Neural cell (in vitro differentiated cells): Measurements from ENCODE around the gene MAGEF1. TPM values are rescaled to one million over a fixed set of nuclear protein-coding genes. Genes with fewer than 3 reads are reported as not detected.

Experiments used
- H2AFZ ChIP-seq: fragments of 200-600, 300-800 bp; sonication (generic), shearing (Covaris generic); 2 replicates; pipeline ENCODE4 v1.6.0; 2014; ENCODE audit warnings: low read depth, mild to moderate bottlenecking, antibody characterized with exemption, low read length, moderate library complexity
- H3F3A ChIP-seq: fragments of 200-600 bp; shearing (Covaris generic); 2 replicates; pipeline ENCODE4 v1.6.1; 2016; ENCODE audit warnings: mild to moderate bottlenecking, moderate library complexity, mixed read lengths, antibody characterized with exemption, low read length; ENCODE audit not compliant: insufficient read depth, poor library complexity, severe bottlenecking
- H3K27ac ChIP-seq: fragments of 200-600, 300-800 bp; sonication (generic), shearing (Covaris generic); 2 replicates; pipeline ENCODE4 v1.5.1; 2014; ENCODE audit warnings: mild to moderate bottlenecking, low read length, moderate library complexity
- H3K27me3 ChIP-seq: fragments of 300-800, 200-600 bp; sonication (generic), shearing (Covaris generic); 2 replicates; pipeline ENCODE4 v1.6.0; 2014; ENCODE audit warnings: mild to moderate bottlenecking, low read depth, low read length, moderate library complexity; ENCODE audit not compliant: insufficient read depth
- H3K36me3 ChIP-seq: fragments of 300-800, 200-600 bp; sonication (generic), shearing (Covaris generic); 2 replicates; pipeline ENCODE4 v1.5.1; 2014; ENCODE audit warnings: mild to moderate bottlenecking, antibody characterized with exemption, low read length, moderate library complexity; ENCODE audit not compliant: insufficient read depth
- H3K4me2 ChIP-seq: fragments of 300-800, 200-600 bp; sonication (generic), shearing (Covaris generic); 2 replicates; pipeline ENCODE4 v1.6.0; 2014; ENCODE audit warnings: mild to moderate bottlenecking, low read length
- H3K4me3 ChIP-seq: fragments of 300-800, 200-600 bp; sonication (generic), shearing (Covaris generic); 2 replicates; pipeline ENCODE4 v1.5.1; 2014; ENCODE audit warnings: mild to moderate bottlenecking, low read length, moderate library complexity
- H3K79me2 ChIP-seq: fragments of 200-600 bp; shearing (Covaris generic); replicated peaks from 2 replicates; pipeline ENCODE4 v1.6.0; 2014; ENCODE audit warnings: mild to moderate bottlenecking, low read length, moderate library complexity; ENCODE audit not compliant: insufficient read depth
- H3K9ac ChIP-seq: fragments of 300-800, 200-600 bp; sonication (generic), shearing (Covaris generic); 2 replicates; pipeline ENCODE4 v1.6.1; 2016; ENCODE audit warnings: mild to moderate bottlenecking, low read length, mixed read lengths
- H3K9me2 ChIP-seq: fragments of 200-600 bp; shearing (Covaris generic); 2 replicates; pipeline ENCODE4 v1.6.1; 2016; ENCODE audit warnings: mild to moderate bottlenecking, low read length, mixed read lengths; ENCODE audit not compliant: insufficient read depth
- H3K9me3 ChIP-seq: fragments of 200-600, 300-800 bp; sonication (generic), shearing (Covaris generic); 2 replicates; pipeline ENCODE4 v1.6.1; 2016; ENCODE audit warnings: mild to moderate bottlenecking, mixed run types, low read length, moderate library complexity, mixed read lengths
- H4K20me1 ChIP-seq: fragments of 200-600 bp; shearing (Covaris generic); 2 replicates; pipeline ENCODE4 v1.6.1; 2016; ENCODE audit warnings: mild to moderate bottlenecking, mixed run types; ENCODE audit not compliant: insufficient read depth
- EP300 ChIP-seq: fragments of 450-650 bp; conservative IDR thresholded peaks from 2 replicates; pipeline ENCODE4 v1.6.1; 2014; ENCODE audit warnings: antibody characterized with exemption, mild to moderate bottlenecking, moderate library complexity; ENCODE audit not compliant: poor library complexity, severe bottlenecking
- EZH2 ChIP-seq: fragments of 200-600, 300-800 bp; shearing (Covaris generic), sonication (generic); IDR thresholded peaks from 2 replicates; pipeline ENCODE4 v1.6.1; 2014; ENCODE audit warnings: antibody characterized with exemption, low read length, borderline replicate concordance, mild to moderate bottlenecking; ENCODE audit not compliant: insufficient read depth, poor library complexity, severe bottlenecking
- MXI1 ChIP-seq: fragments of 450-650 bp; conservative IDR thresholded peaks from 2 replicates; pipeline ENCODE4 v1.6.1; 2014; ENCODE audit warnings: antibody characterized with exemption, mild to moderate bottlenecking; ENCODE audit not compliant: poor library complexity, severe bottlenecking
- POLR2AphosphoS5 ChIP-seq: IDR thresholded peaks from 2 replicates; pipeline ENCODE4 v1.6.1; 2012
- RAD21 ChIP-seq: fragments of 450-650 bp; conservative IDR thresholded peaks from 2 replicates; pipeline ENCODE4 v1.6.1; 2014; ENCODE audit warnings: antibody characterized with exemption, mild to moderate bottlenecking, moderate library complexity
- REST ChIP-seq: IDR thresholded peaks from 2 replicates; pipeline ENCODE4 v1.6.1; 2012; ENCODE audit warnings: borderline replicate concordance
- SMC3 ChIP-seq: fragments of 450-650 bp; conservative IDR thresholded peaks from 2 replicates; pipeline ENCODE4 v1.6.1; 2014; ENCODE audit warnings: antibody characterized with exemption, mild to moderate bottlenecking, moderate library complexity; ENCODE audit not compliant: poor library complexity
- TAF1 ChIP-seq: IDR thresholded peaks from 2 replicates; pipeline ENCODE4 v1.6.1; 2012; ENCODE audit warnings: low read depth
- polyA plus RNA-seq: library from polyadenylated mRNA; depleted of rRNA; stranded (reverse); fragments of >200 nt; gene quantifications from 2 replicates; pipeline ENCODE4 v1.2.3, GENCODE V29; 2014
- TF ChIP-seq, protein P1 (sequence below): fragments of 450-650 bp; IDR thresholded peaks from 2 replicates; pipeline ENCODE4 v1.5.1; 2014; ENCODE audit warnings: antibody characterized with exemption, mild to moderate bottlenecking, moderate library complexity; ENCODE audit not compliant: poor library complexity, severe bottlenecking

MAGEF1 gene
- polyA plus RNA-seq, 1 donor from 2014 or later: 103 TPM

GRCh38 chr3:184748219-184749135, 36.6 kb upstream of the MAGEF1 start:
- H3K9ac ChIP-seq: no peak overlapping the region
- no peaks in the 10 kb centered on the region for H3K36me3 ChIP-seq
- TF ChIP-seq REST (no peak), MXI1 (no peak), EP300 (no peak), POLR2AphosphoS5 (no peak), SMC3 (peak; percentile 55), TAF1 (no peak), RAD21 (peak; percentile 58), EZH2 (no peak)
- TF ChIP-seq, protein P1, sequence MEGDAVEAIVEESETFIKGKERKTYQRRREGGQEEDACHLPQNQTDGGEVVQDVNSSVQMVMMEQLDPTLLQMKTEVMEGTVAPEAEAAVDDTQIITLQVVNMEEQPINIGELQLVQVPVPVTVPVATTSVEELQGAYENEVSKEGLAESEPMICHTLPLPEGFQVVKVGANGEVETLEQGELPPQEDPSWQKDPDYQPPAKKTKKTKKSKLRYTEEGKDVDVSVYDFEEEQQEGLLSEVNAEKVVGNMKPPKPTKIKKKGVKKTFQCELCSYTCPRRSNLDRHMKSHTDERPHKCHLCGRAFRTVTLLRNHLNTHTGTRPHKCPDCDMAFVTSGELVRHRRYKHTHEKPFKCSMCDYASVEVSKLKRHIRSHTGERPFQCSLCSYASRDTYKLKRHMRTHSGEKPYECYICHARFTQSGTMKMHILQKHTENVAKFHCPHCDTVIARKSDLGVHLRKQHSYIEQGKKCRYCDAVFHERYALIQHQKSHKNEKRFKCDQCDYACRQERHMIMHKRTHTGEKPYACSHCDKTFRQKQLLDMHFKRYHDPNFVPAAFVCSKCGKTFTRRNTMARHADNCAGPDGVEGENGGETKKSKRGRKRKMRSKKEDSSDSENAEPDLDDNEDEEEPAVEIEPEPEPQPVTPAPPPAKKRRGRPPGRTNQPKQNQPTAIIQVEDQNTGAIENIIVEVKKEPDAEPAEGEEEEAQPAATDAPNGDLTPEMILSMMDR: peak; percentile 65
- H3K79me2 ChIP-seq: no peaks in the 10 kb centered on the region
- H3K4me3 ChIP-seq: no peak overlapping the region
- no peaks in the 10 kb centered on the region for H3F3A ChIP-seq
- H3K9me2 ChIP-seq: no peaks in the 10 kb centered on the region
- no peak overlapping the region for H3K27ac ChIP-seq
- no peaks in the 10 kb centered on the region for H3K9me3 ChIP-seq
- no peak overlapping the region for H3K4me2 ChIP-seq
- H4K20me1 ChIP-seq: no peaks in the 10 kb centered on the region
- no peaks in the 10 kb centered on the region for H3K27me3 ChIP-seq
- no peak overlapping the region for H2AFZ ChIP-seq

- Histone ChIP-seq H2AFZ (no peak overlapping the region), H3K27me3 (no peaks in the 10 kb centered on the region), H3K4me2 (no peak overlapping the region), H3K9me3 (no peaks in the 10 kb centered on the region), H3F3A (no peaks in the 10 kb centered on the region), H4K20me1 (no peaks in the 10 kb centered on the region), H3K36me3 (no peaks in the 10 kb centered on the region), H3K9ac (no peak overlapping the region), H3K79me2 (no peaks in the 10 kb centered on the region), H3K4me3 (no peak overlapping the region), H3K9me2 (no peaks in the 10 kb centered on the region), H3K27ac (no peak overlapping the region)
- TF ChIP-seq REST (no peak), MXI1 (no peak), TAF1 (no peak)
- TF ChIP-seq, protein P1: no peak
These were observed 34.6 kb upstream of the MAGEF1 start for GRCh38 chr3:184746131-184747120.
